ENCODE measurements around the gene GASK1A.
"Not testable (repeated sequence)": the region's sequence is repeated elsewhere in the genome, so short reads cannot be mapped to it uniquely, and the experiment has no call there.

The GASK1A gene

GRCh38 chr3:42979044-42979972 lies at the start of gene GASK1A:
Gene GASK1A, plus strand, starts transcription at chr3:42979311. Its CDS starts 332 bp downstream, at chr3:42979643.
- H3K27ac ChIP-seq: no peak within 1 kb of the TSS
- DNase-seq (ENCODE audit: low read depth, low spot score): no peak

- DNase-seq (ENCODE audit: low read depth, low spot score): no peak
- no peak overlapping the region for H3K27ac ChIP-seq
Measured at GRCh38 chr3:42934111-42934510, 45.0 kb upstream of the GASK1A start.

GRCh38 chr3:42934910-42935309 lies 44.2 kb upstream of the GASK1A start:
- H3K27ac ChIP-seq: no peak overlapping the region
- no peak for DNase-seq (ENCODE audit: low read depth, low spot score)

- H3K27ac ChIP-seq: no peak overlapping the region
- no peak for DNase-seq (ENCODE audit: low read depth, low spot score)
Measured at GRCh38 chr3:42935472-42935871, 43.6 kb upstream of the GASK1A start.

GRCh38 chr3:42936157-42936981 lies 42.7 kb upstream of the GASK1A start:
- no peak for DNase-seq (ENCODE audit: low read depth, low spot score)
- H3K27ac ChIP-seq: no peak overlapping the region

- no peak overlapping the region for H3K27ac ChIP-seq
- DNase-seq (ENCODE audit: low read depth, low spot score): no peak
Measured at GRCh38 chr3:42937334-42937733, 41.8 kb upstream of the GASK1A start.

GRCh38 chr3:42942693-42943092 lies 36.4 kb upstream of the GASK1A start:
- DNase-seq (ENCODE audit: low read depth, low spot score): no peak
- H3K27ac ChIP-seq: no peak overlapping the region

- no peak overlapping the region for H3K27ac ChIP-seq
- DNase-seq (ENCODE audit: low read depth, low spot score): no peak
Measured at GRCh38 chr3:42946050-42946449, 33.1 kb upstream of the GASK1A start.

GRCh38 chr3:42957573-42957972 lies 21.5 kb upstream of the GASK1A start:
- no peak for DNase-seq (ENCODE audit: low read depth, low spot score)
- no peak overlapping the region for H3K27ac ChIP-seq

- no peak overlapping the region for H3K27ac ChIP-seq
- no peak for DNase-seq (ENCODE audit: low read depth, low spot score)
Measured at GRCh38 chr3:42960282-42960681, 18.8 kb upstream of the GASK1A start.

GRCh38 chr3:42960786-42961185 lies 18.3 kb upstream of the GASK1A start:
- DNase-seq (ENCODE audit: low read depth, low spot score): no peak
- H3K27ac ChIP-seq: no peak overlapping the region

GRCh38 chr3:42961633-42962032 lies 17.5 kb upstream of the GASK1A start:
- DNase-seq (ENCODE audit: low read depth, low spot score): no peak
- H3K27ac ChIP-seq: no peak overlapping the region

- no peak for DNase-seq (ENCODE audit: low read depth, low spot score)
Measured at GRCh38 chr3:42963269-42963668, 15.8 kb upstream of the GASK1A start.

GRCh38 chr3:42964266-42964665 lies 14.8 kb upstream of the GASK1A start:
- DNase-seq (ENCODE audit: low read depth, low spot score): no peak
- no peak overlapping the region for H3K27ac ChIP-seq

More at GRCh38 chr3:42963269-42963668, 15.8 kb upstream of the GASK1A start:
- no peak overlapping the region for H3K27ac ChIP-seq

- no peak overlapping the region for H3K27ac ChIP-seq
- no peak for DNase-seq (ENCODE audit: low read depth, low spot score)
Measured at GRCh38 chr3:42970557-42970956, 8.6 kb upstream of the GASK1A start.

- H3K27ac ChIP-seq: no peak overlapping the region
- DNase-seq (ENCODE audit: low read depth, low spot score): no peak
Measured at GRCh38 chr3:42970976-42971772, 7.9 kb upstream of the GASK1A start.

GRCh38 chr3:42974906-42975305 lies 4.2 kb upstream of the GASK1A start:
- not testable (repeated sequence) for DNase-seq (ENCODE audit: low read depth, low spot score); H3K27ac ChIP-seq

GRCh38 chr3:42975456-42975855 lies 3.7 kb upstream of the GASK1A start:
- H3K27ac ChIP-seq: no peak overlapping the region
- DNase-seq (ENCODE audit: low read depth, low spot score): no peak

- H3K27ac ChIP-seq: no peak overlapping the region
Measured at GRCh38 chr3:42975955-42976354, 3.2 kb upstream of the GASK1A start.

GRCh38 chr3:42980209-42980608 lies 1.1 kb downstream of the GASK1A start:
- no peak overlapping the region for H3K27ac ChIP-seq
- no peak for DNase-seq (ENCODE audit: low read depth, low spot score)

More at GRCh38 chr3:42975955-42976354, 3.2 kb upstream of the GASK1A start:
- no peak for DNase-seq (ENCODE audit: low read depth, low spot score)
